ENCODE measurements around the gene LGR4. TPM values are rescaled to one million over a fixed set of nuclear protein-coding genes. Genes with fewer than 3 reads are reported as not detected.

The LGR4 gene
- polyA plus RNA-seq, 2 donors: 10.5 to 11.8 TPM

GRCh38 chr11:27401833-27402316 is 70.7 kb downstream of the LGR4 start:
- H3K9me3 ChIP-seq (ENCODE audit: control insufficient read depth in 2 of 2, insufficient read depth in 1 of 2, low read depth in 1 of 2, low read length in 1 of 2): no peaks in the 10 kb centered on the region
- H3K27me3 ChIP-seq (ENCODE audit: control insufficient read depth in 1 of 2, insufficient read depth in 2 of 2, low read length in 2 of 2): no peaks in the 10 kb centered on the region
- H3K27ac ChIP-seq (ENCODE audit: low read depth in 2 of 2, low read length in 1 of 2): no peak overlapping the region
- 68 to 74% methylated on average over 5 of the region's 5 CpGs for WGBS, 2 donors
- peaks cover 0 to 2% of the 10 kb centered on the region in 2 donors for H3K4me1 ChIP-seq (ENCODE audit: control insufficient read depth in 2 of 2, insufficient read depth in 2 of 2, low read length in 1 of 2)
- no peak overlapping the region for H3K4me3 ChIP-seq (ENCODE audit: low read depth in 1 of 2, low read length in 2 of 2)
- no peaks in the 10 kb centered on the region for H3K36me3 ChIP-seq (ENCODE audit: control insufficient read depth in 2 of 2, insufficient read depth in 2 of 2, low read length in 1 of 2)

GRCh38 chr11:27401280-27401832 is 71.2 kb downstream of the LGR4 start:
- no peak overlapping the region for H3K27ac ChIP-seq (ENCODE audit: low read depth in 2 of 2, low read length in 1 of 2)

GRCh38 chr11:27398400-27398770 is 74.2 kb downstream of the LGR4 start:
- Histone ChIP-seq H3K4me3 (ENCODE audit: low read depth in 1 of 2, low read length in 2 of 2) (no peak overlapping the region), H3K27me3 (ENCODE audit: control insufficient read depth in 1 of 2, insufficient read depth in 2 of 2, low read length in 2 of 2) (no peaks in the 10 kb centered on the region), H3K9me3 (ENCODE audit: control insufficient read depth in 2 of 2, insufficient read depth in 1 of 2, low read depth in 1 of 2, low read length in 1 of 2) (no peaks in the 10 kb centered on the region), H3K4me1 (ENCODE audit: control insufficient read depth in 2 of 2, insufficient read depth in 2 of 2, low read length in 1 of 2) (peaks cover 0 to 5% of the 10 kb centered on the region in 2 donors), H3K36me3 (ENCODE audit: control insufficient read depth in 2 of 2, insufficient read depth in 2 of 2, low read length in 1 of 2) (no peaks in the 10 kb centered on the region), H3K27ac (ENCODE audit: low read depth in 2 of 2, low read length in 1 of 2) (no peak overlapping the region)
- 67 to 94% methylated on average over 3 of the region's 3 CpGs for WGBS, 2 donors

More at GRCh38 chr11:27401280-27401832, 71.2 kb downstream of the LGR4 start:
- H3K27me3 ChIP-seq (ENCODE audit: control insufficient read depth in 1 of 2, insufficient read depth in 2 of 2, low read length in 2 of 2): no peaks in the 10 kb centered on the region
- no peak overlapping the region for H3K4me3 ChIP-seq (ENCODE audit: low read depth in 1 of 2, low read length in 2 of 2)
- H3K4me1 ChIP-seq (ENCODE audit: control insufficient read depth in 2 of 2, insufficient read depth in 2 of 2, low read length in 1 of 2): peaks cover 0 to 2% of the 10 kb centered on the region in 2 donors
- H3K36me3 ChIP-seq (ENCODE audit: control insufficient read depth in 2 of 2, insufficient read depth in 2 of 2, low read length in 1 of 2): no peaks in the 10 kb centered on the region
- 78 to 79% methylated on average over 5 of the region's 5 CpGs for WGBS, 2 donors
- no peaks in the 10 kb centered on the region for H3K9me3 ChIP-seq (ENCODE audit: control insufficient read depth in 2 of 2, insufficient read depth in 1 of 2, low read depth in 1 of 2, low read length in 1 of 2)

- no peaks in the 10 kb centered on the region for H3K27me3 ChIP-seq (ENCODE audit: control insufficient read depth in 1 of 2, insufficient read depth in 2 of 2, low read length in 2 of 2)
- no peak overlapping the region for H3K4me3 ChIP-seq (ENCODE audit: low read depth in 1 of 2, low read length in 2 of 2)
- H3K27ac ChIP-seq (ENCODE audit: low read depth in 2 of 2, low read length in 1 of 2): no peak overlapping the region
- H3K4me1 ChIP-seq (ENCODE audit: control insufficient read depth in 2 of 2, insufficient read depth in 2 of 2, low read length in 1 of 2): peaks cover 0 to 5% of the 10 kb centered on the region in 2 donors
- 60 to 64% methylated on average over 9 of the region's 9 CpGs for WGBS, 2 donors
- H3K9me3 ChIP-seq (ENCODE audit: control insufficient read depth in 2 of 2, insufficient read depth in 1 of 2, low read depth in 1 of 2, low read length in 1 of 2): no peaks in the 10 kb centered on the region
- H3K36me3 ChIP-seq (ENCODE audit: control insufficient read depth in 2 of 2, insufficient read depth in 2 of 2, low read length in 1 of 2): no peaks in the 10 kb centered on the region
Measured at GRCh38 chr11:27397624-27398399, 74.8 kb downstream of the LGR4 start.

- 61 to 72% methylated on average over 3 of the region's 3 CpGs for WGBS, 2 donors
- no peaks in the 10 kb centered on the region for H3K9me3 ChIP-seq (ENCODE audit: control insufficient read depth in 2 of 2, insufficient read depth in 1 of 2, low read depth in 1 of 2, low read length in 1 of 2)
- peak overlapping the region in 1 of 2 donors; percentile 48 for H3K27ac ChIP-seq (ENCODE audit: low read depth in 2 of 2, low read length in 1 of 2)
- no peak overlapping the region for H3K4me3 ChIP-seq (ENCODE audit: low read depth in 1 of 2, low read length in 2 of 2)
- H3K4me1 ChIP-seq (ENCODE audit: control insufficient read depth in 2 of 2, insufficient read depth in 2 of 2, low read length in 1 of 2): peaks cover 0 to 5% of the 10 kb centered on the region in 2 donors
- H3K36me3 ChIP-seq (ENCODE audit: control insufficient read depth in 2 of 2, insufficient read depth in 2 of 2, low read length in 1 of 2): no peaks in the 10 kb centered on the region
- no peaks in the 10 kb centered on the region for H3K27me3 ChIP-seq (ENCODE audit: control insufficient read depth in 1 of 2, insufficient read depth in 2 of 2, low read length in 2 of 2)
Measured at GRCh38 chr11:27396259-27396839, 76.2 kb downstream of the LGR4 start.

GRCh38 chr11:27395556-27396258 is 76.9 kb downstream of the LGR4 start:
- H3K9me3 ChIP-seq (ENCODE audit: control insufficient read depth in 2 of 2, insufficient read depth in 1 of 2, low read depth in 1 of 2, low read length in 1 of 2): no peaks in the 10 kb centered on the region
- H3K27ac ChIP-seq (ENCODE audit: low read depth in 2 of 2, low read length in 1 of 2): peak overlapping the region; percentile 21 to 49
- H3K36me3 ChIP-seq (ENCODE audit: control insufficient read depth in 2 of 2, insufficient read depth in 2 of 2, low read length in 1 of 2): no peaks in the 10 kb centered on the region
- H3K27me3 ChIP-seq (ENCODE audit: control insufficient read depth in 1 of 2, insufficient read depth in 2 of 2, low read length in 2 of 2): no peaks in the 10 kb centered on the region
- H3K4me3 ChIP-seq (ENCODE audit: low read depth in 1 of 2, low read length in 2 of 2): no peak overlapping the region
- peaks cover 0 to 5% of the 10 kb centered on the region in 2 donors for H3K4me1 ChIP-seq (ENCODE audit: control insufficient read depth in 2 of 2, insufficient read depth in 2 of 2, low read length in 1 of 2)
- WGBS, 2 donors: 35% methylated on average over 7 of the region's 7 CpGs

- no peak overlapping the region for H3K4me3 ChIP-seq (ENCODE audit: low read depth in 1 of 2, low read length in 2 of 2)
- WGBS, 2 donors: 55% methylated on average over 4 of the region's 4 CpGs
- H3K27me3 ChIP-seq (ENCODE audit: control insufficient read depth in 1 of 2, insufficient read depth in 2 of 2, low read length in 2 of 2): no peaks in the 10 kb centered on the region
- H3K36me3 ChIP-seq (ENCODE audit: control insufficient read depth in 2 of 2, insufficient read depth in 2 of 2, low read length in 1 of 2): no peaks in the 10 kb centered on the region
- H3K9me3 ChIP-seq (ENCODE audit: control insufficient read depth in 2 of 2, insufficient read depth in 1 of 2, low read depth in 1 of 2, low read length in 1 of 2): no peaks in the 10 kb centered on the region
- H3K27ac ChIP-seq (ENCODE audit: low read depth in 2 of 2, low read length in 1 of 2): peak overlapping the region; percentile 37 to 43
- H3K4me1 ChIP-seq (ENCODE audit: control insufficient read depth in 2 of 2, insufficient read depth in 2 of 2, low read length in 1 of 2): peaks cover 0 to 5% of the 10 kb centered on the region in 2 donors
Measured at GRCh38 chr11:27394781-27395228, 77.8 kb downstream of the LGR4 start.

GRCh38 chr11:27392278-27393114 is 80.1 kb downstream of the LGR4 start:
- Histone ChIP-seq H3K4me1 (ENCODE audit: control insufficient read depth in 2 of 2, insufficient read depth in 2 of 2, low read length in 1 of 2) (peaks cover 0 to 3% of the 10 kb centered on the region in 2 donors), H3K36me3 (ENCODE audit: control insufficient read depth in 2 of 2, insufficient read depth in 2 of 2, low read length in 1 of 2) (no peaks in the 10 kb centered on the region), H3K27ac (ENCODE audit: low read depth in 2 of 2, low read length in 1 of 2) (peak overlapping the region in 1 of 2 donors; percentile 56), H3K27me3 (ENCODE audit: control insufficient read depth in 1 of 2, insufficient read depth in 2 of 2, low read length in 2 of 2) (no peaks in the 10 kb centered on the region), H3K9me3 (ENCODE audit: control insufficient read depth in 2 of 2, insufficient read depth in 1 of 2, low read depth in 1 of 2, low read length in 1 of 2) (no peaks in the 10 kb centered on the region), H3K4me3 (ENCODE audit: low read depth in 1 of 2, low read length in 2 of 2) (no peak overlapping the region)
- WGBS, 2 donors: 43 to 64% methylated on average over 4 of the region's 4 CpGs

Measured in esophagus (tissue), 2 donors.